T-cell (primary cell): ENCODE results near the gene MBNL2. TPM values are rescaled to one million over a fixed set of nuclear protein-coding genes. Genes with fewer than 3 reads are reported as not detected.

ENCODE experiments used
- ATAC-seq, 4 experiments: fragments of 200-7000 bp in 3 of 4; fragments of 150-1000 bp in 1 of 4; cut with Tn5 transposase; replicated peaks in 1 of 4; 1 replicate in 3 of 4; 2 replicates in 1 of 4; pipeline ENCODE4 v1.10.0; 2021; ENCODE audit warnings: moderate library complexity in 3 of 4, mild to moderate bottlenecking in 2 of 4, moderate number of reproducible peaks in 1 of 4
- CTCF ChIA-PET, 2 donors: fragments of 300-600 bp; sonication (Branson Sonifier 250); formaldehyde crosslinking; loops; one replicate each; lab custom pipeline; 2022; ENCODE audit warnings: antibody characterized with exemption in 2 of 2; lab: Charles Lee
- POLR2A ChIA-PET, 2 donors: fragments of 300-600 bp; sonication (Branson Sonifier 250); formaldehyde crosslinking; loops; one replicate each; lab custom pipeline; 2022; ENCODE audit warnings: antibody characterized with exemption in 2 of 2; lab: Charles Lee
- DNase-seq, 35 experiments: peaks; one replicate each; pipeline versions ENCODE4 v3.0.0 to v3.0.0-alpha.2; 2013 to 2023
- H3K27ac ChIP-seq: one replicate; pipeline ENCODE4 v1.5.1; 2013; ENCODE audit warnings: low read length
- H3K27me3 ChIP-seq, 2 experiments: replicated peaks in 1 of 2; 1 replicate in 1 of 2; 2 replicates in 1 of 2; pipeline versions ENCODE4 v1.6.1 to v1.7.0; 2013; ENCODE audit warnings: low read length in 1 of 2, mixed read lengths in 1 of 2; ENCODE audit not compliant: control insufficient read depth in 2 of 2, insufficient read depth in 2 of 2; ENCODE audit errors: extremely low read depth in 1 of 2
- H3K36me3 ChIP-seq, 2 donors: 1 replicate in 1 of 2; 2 replicates in 1 of 2; pipeline versions ENCODE4 v1.6.1 to v1.7.0; 2013; ENCODE audit warnings: low read length in 1 of 2; ENCODE audit not compliant: control insufficient read depth in 2 of 2, insufficient read depth in 1 of 2; ENCODE audit errors: extremely low read depth in 1 of 2
- H3K4me1 ChIP-seq, 2 experiments: 1 replicate in 1 of 2; 2 replicates in 1 of 2; pipeline versions ENCODE4 v1.6.1 to v1.7.0; 2013; ENCODE audit warnings: low read length in 2 of 2, mixed read lengths in 1 of 2; ENCODE audit not compliant: insufficient read depth in 2 of 2, control insufficient read depth in 1 of 2; ENCODE audit errors: extremely low read depth in 1 of 2
- H3K4me3 ChIP-seq, 2 donors: 1 replicate in 1 of 2; 2 replicates in 1 of 2; pipeline versions ENCODE4 v1.5.1 to v1.7.0; 2013; ENCODE audit warnings: mild to moderate bottlenecking in 2 of 2, low read length in 1 of 2, moderate library complexity in 1 of 2; ENCODE audit not compliant: control insufficient read depth in 1 of 2; ENCODE audit errors: extremely low read depth in 1 of 2
- H3K9me3 ChIP-seq: 2 replicates; pipeline ENCODE4 v1.7.0; 2013
- H3K27ac Mint-ChIP-seq, 2 donors: one replicate each; pipeline ENCODE4 v1.8.0; 2020 to 2021; ENCODE audit warnings: mild to moderate bottlenecking in 2 of 2, mixed read lengths in 2 of 2
- H3K27me3 Mint-ChIP-seq, 2 donors: one replicate each; pipeline ENCODE4 v1.8.0; 2021 to 2022; ENCODE audit warnings: mixed read lengths in 2 of 2
- H3K36me3 Mint-ChIP-seq: one replicate; pipeline ENCODE4 v1.8.0; 2021; ENCODE audit warnings: mixed read lengths
- H3K4me1 Mint-ChIP-seq, 3 donors: one replicate each; pipeline ENCODE4 v1.8.0; 2020 to 2022; ENCODE audit warnings: mixed read lengths in 3 of 3, mild to moderate bottlenecking in 1 of 3
- H3K4me3 Mint-ChIP-seq, 3 donors: one replicate each; pipeline ENCODE4 v1.8.0; 2020 to 2022; ENCODE audit warnings: mild to moderate bottlenecking in 3 of 3, mixed read lengths in 3 of 3, moderate library complexity in 3 of 3
- H3K9me3 Mint-ChIP-seq, 3 donors: one replicate each; pipeline ENCODE4 v1.8.0; 2020 to 2022; ENCODE audit warnings: mixed read lengths in 3 of 3
- WGBS: methylation state at CpG from one replicate; pipeline ENCODE4 v1.1.5; 2013; ENCODE audit warnings: missing lambda C conversion rate; ENCODE audit not compliant: insufficient coverage; 5-methylcytosine and 5-hydroxymethylcytosine counted together
- total RNA-seq, 35 experiments: library from RNA in 6 of 35; stranded (reverse) in 6 of 35; fragments of 120-200 nt in 1 of 35; gene quantifications; one replicate each; pipeline versions ENCODE4 v1.2.1 to v1.2.4 and lab custom pipeline; 2013 to 2026

The MBNL2 gene
- total RNA-seq, 5 donors from 2014 or later (not counting 1 experiment from before 2014, with no cell fraction given) = 21.0 to 33.7 (median 28.5) TPM

DNA sequence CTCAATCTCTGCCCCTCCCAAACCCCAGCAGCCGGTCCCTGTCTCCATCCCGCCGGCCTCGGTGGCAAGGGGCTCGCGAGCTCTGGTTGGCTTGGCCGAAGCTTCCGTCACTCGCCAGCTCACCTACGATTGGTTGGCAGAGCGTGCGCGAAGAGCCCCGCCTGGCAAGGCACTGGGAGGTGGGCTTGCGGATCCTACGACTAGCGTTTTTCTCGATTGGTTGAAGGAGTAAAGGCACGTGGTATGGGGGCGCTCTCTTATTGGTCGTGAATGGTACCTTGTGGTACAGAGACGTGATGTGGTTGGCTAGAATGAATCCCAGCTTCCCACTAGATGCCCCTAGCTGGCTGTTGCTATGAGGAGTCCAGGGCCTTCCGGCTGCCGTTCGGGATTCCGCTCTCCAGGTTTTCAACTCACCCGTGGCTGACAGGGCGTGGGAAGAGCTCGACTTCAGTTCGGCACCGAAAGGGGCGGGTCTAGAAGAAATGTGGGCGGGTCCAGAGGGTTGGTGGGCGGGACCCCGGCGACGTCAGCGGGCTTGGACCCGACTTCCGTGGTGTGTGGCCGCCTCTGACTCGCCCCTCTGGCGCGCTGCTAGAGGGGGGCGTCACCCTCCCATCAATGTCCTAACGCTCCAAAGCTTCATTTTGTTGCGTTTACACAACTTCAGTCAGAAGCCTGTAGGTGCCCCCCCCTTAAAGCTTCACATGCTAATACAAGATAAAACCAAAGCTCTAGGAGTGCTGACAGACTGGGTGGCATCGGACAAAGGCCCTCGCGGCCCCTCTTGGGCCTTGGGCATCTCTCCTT lies 211.0 kb downstream of the MBNL2 start:
- peaks cover 31 to 35% (median 34%) of the 10 kb centered on the region in 3 donors for H3K4me1 Mint-ChIP-seq
- peak overlapping the region; percentile 98 for H3K27ac ChIP-seq
- no peaks in the 10 kb centered on the region for H3K36me3 ChIP-seq
- POLR2A ChIA-PET = interaction anchor here (0.6 to 3.2 kb wide), 5 partner anchors 20 to 211 kb away, joined by 3 to 63 read pairs (median 7); partner anchors contain the start of gene MBNL2 (in 2 of the 2)
- peak overlapping the region; percentile 92 to 97 (median 93) for H3K4me3 Mint-ChIP-seq
- peak overlapping the region; percentile 99 to 100 for H3K27ac Mint-ChIP-seq
- ATAC-seq (peak; percentile 74 to 79 (median 74)), DNase-seq (peak; percentile 92 to 100 (median 97))
- H3K9me3 ChIP-seq = no peaks in the 10 kb centered on the region
- peaks cover 5 to 7% of the 10 kb centered on the region in 2 donors for H3K27me3 Mint-ChIP-seq
- H3K36me3 Mint-ChIP-seq = no peaks in the 10 kb centered on the region
- H3K4me1 ChIP-seq = peaks cover 2 to 21% of the 10 kb centered on the region in 2 experiments
- under 1% methylated on average over 35 of the region's 50 CpGs for WGBS
- peak overlapping the region; percentile 82 to 97 for H3K4me3 ChIP-seq
- no peaks in the 10 kb centered on the region for H3K27me3 ChIP-seq
- CTCF ChIA-PET = interaction anchor here (0.6 to 2.4 kb wide), 7 partner anchors 10 to 1757 kb away, joined by 3 to 14 read pairs (median 4); partner anchors contain the start of gene DNAJC3 (in 1 of the 2)
- H3K9me3 Mint-ChIP-seq = no peaks in the 10 kb centered on the region

GRCh38 chr13:97433727-97434396 lies 211.7 kb downstream of the MBNL2 start, which contains the start of gene RAP2A:
Gene RAP2A, plus strand, starts transcription at chr13:97434169. Its CDS starts 302 bp downstream, at chr13:97434471.
- POLR2A ChIA-PET = interaction anchor here (1.2 to 3.2 kb wide), 4 partner anchors 65 to 212 kb away, joined by 5 to 63 read pairs (median 7); partner anchors contain the start of gene MBNL2 (in 2 of the 2)
- Mint-ChIP-seq H3K4me1 (peaks cover 31 to 35% (median 34%) of the 10 kb centered on the region in 3 donors), H3K27me3 (peaks cover 5% of the 10 kb centered on the region in 2 donors), H3K36me3 (no peaks in the 10 kb centered on the region), H3K9me3 (no peaks in the 10 kb centered on the region), H3K27ac (peak within 1 kb of the TSS; percentile 99 to 100), H3K4me3 (peak within 1 kb of the TSS; percentile 92 to 97 (median 93))
- ATAC-seq = peak; percentile 63 to 73 (median 68)
- under 1% methylated on average over 89 of the region's 94 CpGs for WGBS
- CTCF ChIA-PET = interaction anchor here in 1 of 2 donors (1.2 to 2.4 kb wide), 4 partner anchors 74 to 324 kb away, joined by 3 to 14 read pairs (median 4); no protein-coding TSS in a partner anchor
- Histone ChIP-seq H3K9me3 (no peaks in the 10 kb centered on the region), H3K36me3 (peaks cover 0 to 2% of the 10 kb centered on the region in 2 donors), H3K27me3 (no peaks in the 10 kb centered on the region), H3K4me1 (peaks cover 2 to 21% of the 10 kb centered on the region in 2 experiments), H3K27ac (peak within 1 kb of the TSS; percentile 98), H3K4me3 (peak within 1 kb of the TSS; percentile 82 to 97)
- DNase-seq = peak; percentile 74 to 94 (median 88)

- peak overlapping the region; percentile 61 to 77 for H3K4me3 ChIP-seq
- H3K36me3 ChIP-seq = peaks cover 0 to 3% of the 10 kb centered on the region in 2 donors
- H3K27ac ChIP-seq = no peak overlapping the region
- H3K4me1 Mint-ChIP-seq = peaks cover 31 to 35% (median 34%) of the 10 kb centered on the region in 3 donors
- H3K27me3 Mint-ChIP-seq = peaks cover 2 to 5% of the 10 kb centered on the region in 2 donors
- no peaks in the 10 kb centered on the region for H3K27me3 ChIP-seq
- POLR2A ChIA-PET = interaction anchor here in 1 of 2 donors (1.1 to 3.2 kb wide), 3 partner anchors 207 to 212 kb away, joined by 7 to 63 read pairs (median 20); partner anchors contain the start of gene MBNL2
- peak overlapping the region; percentile 86 to 87 for H3K27ac Mint-ChIP-seq
- peak overlapping the region; percentile 87 to 93 (median 89) for H3K4me3 Mint-ChIP-seq
- 0% methylated on average over 49 of the region's 60 CpGs for WGBS
- CTCF ChIA-PET = interaction anchor here in 1 of 2 donors (1.2 to 1.6 kb wide), 2 partner anchors 64 to 324 kb away, joined by 4 to 8 read pairs; no protein-coding TSS in a partner anchor
- H3K9me3 Mint-ChIP-seq = no peaks in the 10 kb centered on the region
- DNase-seq (peak; percentile 3 to 64 (median 28)), ATAC-seq (peak in 2 of 4 experiments; percentile 0 to 1)
- H3K36me3 Mint-ChIP-seq = no peaks in the 10 kb centered on the region
- H3K4me1 ChIP-seq = peaks cover 2 to 23% of the 10 kb centered on the region in 2 experiments
- H3K9me3 ChIP-seq = no peaks in the 10 kb centered on the region
Measured at GRCh38 chr13:97434397-97435201, 212.5 kb downstream of the MBNL2 start.

DNA sequence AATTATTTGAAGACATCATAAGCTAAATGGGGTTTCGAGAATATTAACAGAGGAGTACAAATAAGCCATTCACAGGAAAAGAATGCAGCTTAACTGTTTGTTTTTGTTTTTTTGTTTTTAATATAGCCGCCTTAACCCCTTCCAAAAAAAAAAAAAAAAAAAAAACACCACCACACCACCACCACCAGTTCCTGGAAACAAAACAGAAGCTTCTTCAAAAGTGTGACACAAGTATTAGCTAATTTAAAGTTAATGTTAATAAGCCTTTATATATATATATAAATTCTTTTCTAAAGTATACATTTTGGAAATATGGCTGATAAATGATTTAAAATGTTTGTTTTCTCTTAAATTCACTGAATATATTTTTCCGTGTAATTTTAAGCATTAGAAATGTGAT lies 213.2 kb downstream of the MBNL2 start:
- Mint-ChIP-seq H3K27me3 (peaks cover 0 to under 1% of the 10 kb centered on the region in 2 donors), H3K4me1 (peaks cover 31 to 35% (median 34%) of the 10 kb centered on the region in 3 donors), H3K27ac (peak overlapping the region in 1 of 2 donors; percentile 86), H3K4me3 (peak overlapping the region; percentile 87 to 93 (median 89)), H3K9me3 (no peaks in the 10 kb centered on the region), H3K36me3 (no peaks in the 10 kb centered on the region)
- H3K36me3 ChIP-seq = peaks cover 0 to 3% of the 10 kb centered on the region in 2 donors
- H3K4me3 ChIP-seq = peak overlapping the region; percentile 61 to 77
- ATAC-seq (no peak), DNase-seq (no peak)
- WGBS = no CpG with 5 or more reads among the region's 3 CpGs
- H3K27ac ChIP-seq = no peak overlapping the region
- H3K27me3 ChIP-seq = no peaks in the 10 kb centered on the region
- H3K9me3 ChIP-seq = no peaks in the 10 kb centered on the region
- ChIA-PET CTCF (interaction anchor here in 1 of 2 donors (0.6 to 1.6 kb wide), 6 partner anchors 12 to 1611 kb away, joined by 3 to 8 read pairs (median 4); no protein-coding TSS in a partner anchor), POLR2A (interaction anchor here (0.6 to 2.7 kb wide), 4 partner anchors 12 to 213 kb away, joined by 3 to 20 read pairs (median 6); no protein-coding TSS in a partner anchor)
- peaks cover 2 to 23% of the 10 kb centered on the region in 2 experiments for H3K4me1 ChIP-seq

GRCh38 chr13:97435794-97436193 lies 213.7 kb downstream of the MBNL2 start:
- Mint-ChIP-seq H3K4me3 (peak overlapping the region; percentile 59 to 93 (median 78)), H3K27me3 (no peaks in the 10 kb centered on the region), H3K36me3 (no peaks in the 10 kb centered on the region), H3K27ac (no peak overlapping the region), H3K4me1 (peaks cover 31 to 35% (median 34%) of the 10 kb centered on the region in 3 donors), H3K9me3 (no peaks in the 10 kb centered on the region)
- H3K27ac ChIP-seq = no peak overlapping the region
- H3K27me3 ChIP-seq = no peaks in the 10 kb centered on the region
- H3K9me3 ChIP-seq = no peaks in the 10 kb centered on the region
- peaks cover 0 to 3% of the 10 kb centered on the region in 2 donors for H3K36me3 ChIP-seq
- ATAC-seq (no peak), DNase-seq (no peak)
- 0% methylated on average over 1 of the region's 5 CpGs for WGBS
- peaks cover 2 to 23% of the 10 kb centered on the region in 2 experiments for H3K4me1 ChIP-seq
- ChIA-PET CTCF (interaction anchor here in 1 of 2 donors (0.6 to 1.6 kb wide), 6 partner anchors 12 to 1611 kb away, joined by 3 to 8 read pairs (median 4); no protein-coding TSS in a partner anchor), POLR2A (interaction anchor here (0.6 to 1.1 kb wide), 3 partner anchors 13 to 213 kb away, joined by 3 to 20 read pairs (median 6); no protein-coding TSS in a partner anchor)
- peak overlapping the region in 1 of 2 donors; percentile 6 for H3K4me3 ChIP-seq
